Measurements from ENCODE around the gene MBOAT7. TPM values are rescaled to one million over a fixed set of nuclear protein-coding genes. Genes with fewer than 3 reads are reported as not detected.
"Not testable (repeated sequence)": the region's sequence is repeated elsewhere in the genome, so short reads cannot be mapped to it uniquely, and the experiment has no call there.

MBOAT7 gene, protein sequence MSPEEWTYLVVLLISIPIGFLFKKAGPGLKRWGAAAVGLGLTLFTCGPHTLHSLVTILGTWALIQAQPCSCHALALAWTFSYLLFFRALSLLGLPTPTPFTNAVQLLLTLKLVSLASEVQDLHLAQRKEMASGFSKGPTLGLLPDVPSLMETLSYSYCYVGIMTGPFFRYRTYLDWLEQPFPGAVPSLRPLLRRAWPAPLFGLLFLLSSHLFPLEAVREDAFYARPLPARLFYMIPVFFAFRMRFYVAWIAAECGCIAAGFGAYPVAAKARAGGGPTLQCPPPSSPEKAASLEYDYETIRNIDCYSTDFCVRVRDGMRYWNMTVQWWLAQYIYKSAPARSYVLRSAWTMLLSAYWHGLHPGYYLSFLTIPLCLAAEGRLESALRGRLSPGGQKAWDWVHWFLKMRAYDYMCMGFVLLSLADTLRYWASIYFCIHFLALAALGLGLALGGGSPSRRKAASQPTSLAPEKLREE
- 109 and 218 TPM in 2 replicates for total RNA-seq

DNA sequence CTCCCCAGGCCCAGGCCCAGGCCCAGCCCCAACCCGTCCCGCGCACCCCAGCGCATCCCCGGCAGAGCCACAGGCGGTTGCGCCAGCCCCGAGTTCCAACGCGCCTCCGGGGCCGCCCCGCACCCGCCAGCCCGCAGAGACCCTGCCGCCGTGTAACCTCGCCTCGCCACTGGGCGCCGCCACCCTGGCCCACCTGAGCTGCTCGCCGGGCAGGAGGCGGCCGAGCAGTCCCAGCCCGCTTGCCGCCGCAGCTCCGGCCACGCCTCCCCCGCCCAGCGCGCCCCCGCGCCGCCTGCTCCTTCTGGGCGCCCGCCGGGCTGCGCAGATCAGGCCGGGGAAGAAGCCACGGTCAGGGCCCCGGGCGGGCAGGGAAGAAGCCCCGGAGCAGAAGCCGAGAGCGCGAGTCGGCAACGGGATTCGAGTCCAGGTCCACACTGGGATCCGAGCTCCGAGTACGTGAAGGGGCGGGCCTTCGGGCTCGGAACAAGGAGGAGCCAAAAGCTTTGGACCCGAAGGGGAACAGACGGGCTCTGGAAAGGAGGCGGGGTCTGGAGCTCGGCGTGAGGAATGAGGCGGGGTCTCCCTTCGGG is at the start of gene MBOAT7:
Gene MBOAT7, minus strand, starts transcription at position 436 of the 590 bp plus-strand sequence. CDS start 1,072 bp downstream, outside the sequence.
- TF ChIP-seq, protein P1, sequence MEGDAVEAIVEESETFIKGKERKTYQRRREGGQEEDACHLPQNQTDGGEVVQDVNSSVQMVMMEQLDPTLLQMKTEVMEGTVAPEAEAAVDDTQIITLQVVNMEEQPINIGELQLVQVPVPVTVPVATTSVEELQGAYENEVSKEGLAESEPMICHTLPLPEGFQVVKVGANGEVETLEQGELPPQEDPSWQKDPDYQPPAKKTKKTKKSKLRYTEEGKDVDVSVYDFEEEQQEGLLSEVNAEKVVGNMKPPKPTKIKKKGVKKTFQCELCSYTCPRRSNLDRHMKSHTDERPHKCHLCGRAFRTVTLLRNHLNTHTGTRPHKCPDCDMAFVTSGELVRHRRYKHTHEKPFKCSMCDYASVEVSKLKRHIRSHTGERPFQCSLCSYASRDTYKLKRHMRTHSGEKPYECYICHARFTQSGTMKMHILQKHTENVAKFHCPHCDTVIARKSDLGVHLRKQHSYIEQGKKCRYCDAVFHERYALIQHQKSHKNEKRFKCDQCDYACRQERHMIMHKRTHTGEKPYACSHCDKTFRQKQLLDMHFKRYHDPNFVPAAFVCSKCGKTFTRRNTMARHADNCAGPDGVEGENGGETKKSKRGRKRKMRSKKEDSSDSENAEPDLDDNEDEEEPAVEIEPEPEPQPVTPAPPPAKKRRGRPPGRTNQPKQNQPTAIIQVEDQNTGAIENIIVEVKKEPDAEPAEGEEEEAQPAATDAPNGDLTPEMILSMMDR (conservative IDR thresholded peaks at IDR 0.05; ENCODE audit: low read depth, low read length), result peak; percentile 26
- no peak for DNase-seq (ENCODE audit: low read depth)
- peak within 1 kb of the TSS; percentile 87 for H3K4me3 ChIP-seq (ENCODE audit: low read depth, low read length)

DNA sequence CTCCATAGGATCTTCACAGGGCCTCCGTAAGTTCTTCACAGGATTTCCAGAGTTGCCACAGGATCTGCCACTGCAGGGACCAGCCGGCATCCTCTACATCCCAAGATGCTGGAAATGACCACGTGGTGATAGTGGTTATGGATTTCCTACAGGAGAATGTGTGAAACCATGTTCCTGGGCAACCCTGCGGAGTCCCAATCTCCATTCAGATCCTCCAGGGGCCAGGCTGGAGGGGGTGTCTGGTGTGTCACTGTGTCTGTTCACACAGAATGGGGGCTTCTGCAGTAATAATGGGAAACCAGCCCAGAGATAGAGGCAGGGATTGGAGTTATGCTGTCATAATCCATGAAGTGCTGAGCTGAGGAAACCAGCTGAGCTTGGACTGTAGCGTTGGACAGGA is 44.6 kb upstream of the MBOAT7 start:
- H3K4me3 ChIP-seq (ENCODE audit: low read depth, low read length), result no peak overlapping the region
- DNase-seq (ENCODE audit: low read depth), result no peak
- TF ChIP-seq, protein P1 (conservative IDR thresholded peaks at IDR 0.05; ENCODE audit: low read depth, low read length), result no peak

DNA sequence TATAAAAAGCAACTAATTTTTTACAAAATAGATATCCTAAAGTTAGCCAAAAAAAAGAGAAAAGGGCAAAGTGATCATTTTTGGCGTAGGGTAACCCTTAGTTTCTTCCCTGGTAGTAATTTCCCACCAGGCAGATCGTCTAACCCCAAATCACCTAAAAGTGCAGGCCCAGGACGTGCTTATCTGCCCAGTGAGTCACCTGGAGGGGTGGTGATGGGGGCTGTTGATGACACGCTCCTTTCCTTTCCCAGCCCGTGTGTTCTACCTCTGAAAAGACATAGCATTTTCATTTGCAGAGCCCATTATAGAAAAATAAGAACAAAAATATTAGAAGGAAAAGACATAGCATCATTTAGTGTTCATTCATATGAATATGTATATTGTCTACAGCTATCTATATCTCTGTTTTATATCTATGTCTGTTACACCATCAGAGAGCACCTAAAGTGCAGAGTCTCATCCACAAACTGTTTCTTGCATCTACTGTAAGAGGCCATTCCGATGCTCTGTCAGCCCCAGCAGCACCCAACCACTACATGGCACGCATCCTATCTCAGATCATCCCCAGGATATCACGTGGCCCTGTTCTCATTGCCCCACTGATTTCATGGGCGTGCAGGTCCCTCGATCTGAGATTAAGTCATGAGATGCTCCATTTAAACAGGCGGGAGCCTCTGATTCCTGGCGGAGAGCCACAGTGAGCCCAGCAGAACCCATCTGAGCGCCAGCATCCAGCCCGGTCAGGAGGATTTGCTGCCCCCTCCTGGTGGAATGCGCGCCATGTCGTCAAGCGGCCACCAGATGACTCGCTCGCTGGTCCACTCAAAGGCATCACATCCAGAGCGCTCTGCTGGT is 41.9 kb upstream of the MBOAT7 start:
- no peak for DNase-seq (ENCODE audit: low read depth)
- H3K4me3 ChIP-seq (ENCODE audit: low read depth, low read length), result no peak overlapping the region
- TF ChIP-seq, protein P1 (conservative IDR thresholded peaks at IDR 0.05; ENCODE audit: low read depth, low read length), result peak; percentile 98

DNA sequence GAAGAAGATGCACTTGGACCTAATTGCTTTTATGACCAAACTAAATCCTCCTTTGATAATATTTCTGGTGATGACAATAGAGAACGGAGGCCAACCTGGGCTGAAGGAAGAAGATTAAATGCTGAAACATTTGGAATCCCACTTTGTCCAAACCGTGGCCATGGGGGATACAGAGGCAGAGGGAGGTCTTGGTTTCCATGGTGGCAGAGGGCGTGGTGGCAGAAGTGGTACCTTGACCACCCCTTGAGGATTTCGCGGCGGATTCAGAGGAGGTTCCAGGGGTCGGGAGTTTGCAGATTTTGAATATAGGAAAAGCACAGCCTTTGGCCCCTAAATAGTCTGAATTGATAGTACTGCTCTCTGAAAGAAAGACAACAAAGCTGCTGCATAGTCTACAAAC is 40.7 kb upstream of the MBOAT7 start:
- DNase-seq (ENCODE audit: low read depth), result no peak
- TF ChIP-seq, protein P1 (conservative IDR thresholded peaks at IDR 0.05; ENCODE audit: low read depth, low read length), result no peak

DNA sequence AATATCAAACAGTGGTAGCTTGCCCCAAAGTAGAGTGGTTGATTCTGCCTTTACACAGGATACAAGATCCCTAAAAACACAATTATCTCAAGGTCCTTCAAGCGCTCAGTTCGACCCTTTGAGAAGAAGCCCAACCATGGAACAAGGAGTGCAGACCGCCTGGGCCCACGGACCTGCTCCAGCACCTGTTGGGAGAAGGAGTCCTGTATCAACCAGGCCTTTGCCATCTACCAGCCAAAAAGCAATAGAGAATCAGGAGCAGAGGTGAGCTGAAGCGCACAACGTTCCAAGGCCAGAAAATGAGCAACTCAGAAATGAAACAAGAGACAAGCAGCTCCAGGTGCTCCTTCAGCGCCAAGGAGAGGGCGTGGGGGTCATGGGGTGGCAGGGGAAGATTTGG is 39.8 kb upstream of the MBOAT7 start:
- no peak overlapping the region for H3K4me3 ChIP-seq (ENCODE audit: low read depth, low read length)
- no peak for DNase-seq (ENCODE audit: low read depth)
- TF ChIP-seq, protein P1 (conservative IDR thresholded peaks at IDR 0.05; ENCODE audit: low read depth, low read length), result no peak

More for the DNA sequence above, 40.7 kb upstream of the MBOAT7 start:
- no peak overlapping the region for H3K4me3 ChIP-seq (ENCODE audit: low read depth, low read length)

DNA sequence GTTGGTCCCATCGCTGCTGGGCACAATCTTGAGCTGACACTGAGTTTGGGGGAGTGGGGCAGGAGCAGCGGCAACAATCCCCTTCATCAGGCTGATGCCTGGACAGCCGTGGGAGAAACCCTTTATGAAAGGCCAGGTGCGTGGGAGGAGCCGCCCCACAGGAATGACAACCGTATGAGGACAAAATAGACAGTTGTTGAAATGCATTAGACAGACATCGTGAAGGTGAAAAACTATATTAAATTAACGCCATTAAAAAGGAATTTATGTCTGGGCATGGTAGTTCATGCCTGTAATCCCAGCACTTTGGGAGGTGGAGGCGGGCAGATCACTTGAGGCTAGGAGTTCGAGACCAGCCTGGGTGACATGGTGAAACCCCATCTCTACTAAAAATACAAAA is 35.2 kb upstream of the MBOAT7 start:
- H3K4me3 ChIP-seq (ENCODE audit: low read depth, low read length); DNase-seq (ENCODE audit: low read depth): not testable (repeated sequence)

DNA sequence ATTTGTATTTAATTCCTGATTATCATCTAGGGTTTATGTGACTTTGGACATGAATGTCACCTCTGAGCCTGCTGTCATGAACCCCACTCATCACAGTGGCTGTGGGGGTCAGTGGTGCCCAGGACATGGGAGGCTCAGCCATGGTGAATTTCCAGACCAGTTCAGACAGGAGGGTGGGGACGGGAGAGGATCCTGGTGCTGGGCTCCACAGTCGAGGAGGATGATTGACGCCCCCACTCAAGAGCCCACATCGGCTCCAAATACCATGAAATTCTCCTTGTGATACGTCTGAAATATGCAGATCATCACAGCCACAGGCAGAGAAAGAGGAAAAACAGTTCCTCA is 34.5 kb upstream of the MBOAT7 start:
- not testable (repeated sequence) for DNase-seq (ENCODE audit: low read depth); H3K4me3 ChIP-seq (ENCODE audit: low read depth, low read length)

DNA sequence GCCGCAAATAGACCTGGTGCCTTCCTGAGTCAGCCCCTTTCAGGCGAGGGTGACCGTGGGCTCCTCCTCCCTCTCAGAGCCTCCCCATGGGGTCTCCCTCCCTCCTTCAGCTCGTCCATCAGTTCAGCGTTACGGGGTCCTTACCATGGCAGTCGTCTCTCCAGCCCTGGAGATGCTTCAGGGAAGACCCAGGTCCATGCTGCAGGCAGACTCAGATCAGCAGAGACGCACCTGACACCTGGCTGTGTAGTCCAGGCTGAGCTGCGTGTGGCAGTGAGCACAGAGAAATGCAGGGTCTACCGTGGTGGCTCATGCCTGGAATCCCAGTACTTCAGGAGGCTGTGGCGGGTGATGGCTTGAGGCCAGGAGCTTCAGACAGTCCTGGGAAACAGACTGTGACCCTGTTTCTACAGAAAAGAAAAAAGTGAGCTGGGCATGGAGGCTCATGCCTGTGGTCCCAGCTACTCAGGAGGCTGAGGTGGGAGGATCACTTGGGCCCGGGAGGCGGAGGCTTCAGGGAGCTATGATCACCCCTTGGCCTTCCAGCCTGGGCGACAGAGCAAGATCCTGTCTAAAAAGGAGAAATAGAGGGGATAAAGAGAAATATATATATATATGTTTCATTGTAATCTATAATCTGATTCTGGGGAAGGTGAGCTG is 34.0 kb upstream of the MBOAT7 start:
- H3K4me3 ChIP-seq (ENCODE audit: low read depth, low read length); DNase-seq (ENCODE audit: low read depth): not testable (repeated sequence)

DNA sequence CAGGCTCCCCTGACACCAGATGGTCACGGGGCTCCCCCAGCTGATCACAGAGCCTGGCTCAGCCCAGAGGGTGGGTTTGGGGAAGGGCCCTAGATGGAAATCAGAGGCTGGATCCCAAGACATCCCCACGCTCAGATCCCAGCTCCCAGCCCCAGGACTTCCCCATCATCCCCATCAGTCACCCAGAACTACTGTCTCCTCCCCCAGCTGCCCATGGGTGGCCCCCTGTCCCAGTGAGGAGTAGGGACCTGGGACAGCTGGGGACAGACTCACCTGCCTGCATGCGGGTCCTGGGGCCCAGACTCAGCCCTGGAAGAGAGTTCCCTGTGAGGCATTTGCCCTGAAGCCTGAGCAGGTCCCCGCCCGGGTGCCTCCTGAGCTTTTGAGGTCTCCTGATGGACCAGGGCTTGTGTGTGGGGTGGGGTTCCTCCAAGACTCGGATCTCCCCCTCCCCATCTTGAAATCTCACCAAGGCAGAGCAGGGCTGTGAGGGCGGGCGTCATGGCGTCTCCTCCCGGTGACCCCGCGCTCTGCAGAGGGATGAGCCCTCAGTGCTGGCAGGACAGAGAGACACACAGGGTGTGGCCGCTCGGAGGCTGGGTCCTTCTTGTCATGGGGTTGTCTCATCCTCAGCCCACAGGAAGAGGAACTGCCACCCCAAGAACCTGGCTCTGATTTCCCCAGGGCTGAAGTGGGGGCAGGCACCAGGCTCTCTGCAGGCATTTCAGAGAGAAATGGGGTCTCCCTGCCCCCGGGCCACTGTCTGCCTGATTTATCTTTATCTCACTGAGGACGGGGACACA is 33.3 kb upstream of the MBOAT7 start, which contains the start of gene LILRB3:
Gene LILRB3, minus strand, starts transcription at position 534 of the 803 bp plus-strand sequence. Its CDS starts 31 bp downstream, at position 503.
- not testable (repeated sequence) for H3K4me3 ChIP-seq (ENCODE audit: low read depth, low read length); DNase-seq (ENCODE audit: low read depth)

DNA sequence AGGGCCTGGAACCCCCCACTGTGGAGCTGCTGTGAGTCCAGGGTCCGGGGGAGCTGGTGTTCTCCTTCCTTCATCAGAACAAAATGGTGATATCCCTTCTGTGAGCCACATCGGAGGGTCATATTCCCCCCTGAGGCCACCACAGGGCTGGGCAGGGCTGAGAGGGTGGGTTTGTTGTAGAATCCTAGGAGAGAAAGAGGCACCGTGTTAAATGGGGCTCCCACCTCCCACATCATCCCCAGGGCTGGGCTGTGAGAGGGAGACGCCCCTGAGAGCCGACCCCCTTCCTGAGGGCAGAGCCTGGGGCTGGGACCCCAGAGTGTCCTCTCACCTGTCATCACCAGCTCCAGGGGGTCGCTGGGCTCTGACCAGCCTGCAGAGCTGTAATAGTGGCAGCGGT is 32.6 kb upstream of the MBOAT7 start:
- not testable (repeated sequence) for H3K4me3 ChIP-seq (ENCODE audit: low read depth, low read length); DNase-seq (ENCODE audit: low read depth)

DNA sequence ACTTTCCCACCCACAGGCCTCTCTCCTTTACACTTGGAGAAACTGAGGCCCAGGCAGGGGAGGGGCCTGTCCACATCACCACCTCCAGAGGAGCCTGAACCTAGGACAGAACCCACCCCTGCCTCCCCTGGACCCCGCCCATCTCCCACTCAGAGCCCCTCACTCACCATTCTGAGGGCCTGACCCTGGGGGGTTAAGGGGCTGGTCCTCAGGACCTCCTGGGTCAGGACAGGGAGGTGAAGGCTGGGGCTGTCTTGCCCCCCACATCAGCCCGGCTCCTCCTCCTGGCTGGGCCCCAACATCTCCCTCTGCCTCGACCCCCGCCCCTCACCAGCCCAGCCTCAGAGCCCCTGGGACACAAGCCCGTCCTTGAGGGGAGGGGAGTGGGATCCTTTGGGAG is 30.3 kb upstream of the MBOAT7 start:
- DNase-seq (ENCODE audit: low read depth); H3K4me3 ChIP-seq (ENCODE audit: low read depth, low read length): not testable (repeated sequence)
